HG03354 (cell line): ENCODE measurements around the gene F12.
"Not testable (repeated sequence)": the region's sequence is repeated elsewhere in the genome, so short reads cannot be mapped to it uniquely, and the experiment has no call there.

Experiments used
- ATAC-seq: cut with Tn5 transposase; IDR thresholded peaks from one replicate; pipeline ENCODE4 v1.9.1; 2021; ENCODE audit warnings: mild to moderate bottlenecking; ENCODE audit not compliant: unreplicated experiment, poor library complexity, severe bottlenecking

The F12 gene

DNA sequence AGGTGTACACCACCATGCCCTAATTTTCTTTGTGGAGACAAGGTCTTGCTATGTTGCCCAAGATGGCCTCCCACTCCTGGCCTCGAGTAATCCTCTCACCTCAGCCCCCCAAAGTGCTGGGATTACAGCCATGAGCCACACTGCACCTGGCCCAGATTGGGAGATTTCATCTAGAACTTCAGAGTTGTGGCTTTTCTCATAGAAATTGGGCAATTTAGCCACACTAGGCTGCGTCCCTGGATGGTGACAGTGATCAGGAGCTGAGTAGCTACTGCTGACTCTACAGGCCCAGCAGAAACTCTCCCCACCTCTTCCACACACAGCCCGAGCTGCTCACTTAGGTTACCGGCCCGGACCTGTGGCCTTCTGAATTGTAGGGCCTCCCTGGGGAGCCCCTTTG lies 16.6 kb downstream of the F12 start:
- no peak for ATAC-seq

DNA sequence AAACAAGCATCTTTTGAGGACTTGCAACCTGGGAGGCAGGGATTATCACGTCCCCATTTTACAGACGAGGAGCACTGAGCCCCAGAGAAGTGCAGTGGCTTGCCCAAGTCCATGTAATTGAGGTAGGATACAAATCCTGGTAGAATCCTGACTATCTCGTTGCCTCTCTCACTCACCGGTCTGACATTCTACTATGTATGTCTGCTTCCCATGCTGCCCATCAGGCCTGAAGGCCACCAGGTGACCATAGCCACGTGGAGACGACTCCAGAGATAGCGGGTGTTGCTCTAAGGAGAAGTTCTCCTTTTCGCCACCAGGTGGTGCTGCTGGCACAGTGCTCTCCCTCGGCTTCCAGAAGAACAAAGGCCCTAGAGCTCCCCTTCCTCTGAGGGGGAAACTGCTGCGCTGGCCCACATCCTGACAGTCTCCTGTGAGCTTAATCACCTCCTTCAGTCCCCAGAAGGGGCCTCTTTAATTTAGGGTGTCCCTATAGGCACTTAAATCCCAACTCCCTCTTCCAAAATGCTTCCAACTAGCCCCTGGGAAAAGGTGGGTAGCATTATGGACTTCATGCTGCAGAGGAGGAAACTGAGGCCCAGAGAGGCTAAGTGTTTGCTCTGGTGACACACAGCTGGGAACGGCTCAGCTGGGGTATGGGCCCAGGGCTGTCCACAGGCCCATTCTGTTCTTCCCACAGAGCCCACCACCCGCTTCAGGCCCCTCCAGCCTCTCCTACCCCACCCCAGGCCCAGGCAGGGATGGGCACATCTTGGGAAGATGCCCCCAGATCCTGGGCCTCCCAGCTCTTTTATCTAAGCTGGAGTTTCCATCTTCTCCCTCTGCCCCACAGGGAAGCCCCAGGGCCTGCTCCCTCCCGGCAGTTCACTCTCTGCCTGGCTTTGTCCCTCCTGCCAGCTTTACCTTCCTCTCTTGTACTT lies 18.7 kb downstream of the F12 start:
- peak; percentile 80 for ATAC-seq

DNA sequence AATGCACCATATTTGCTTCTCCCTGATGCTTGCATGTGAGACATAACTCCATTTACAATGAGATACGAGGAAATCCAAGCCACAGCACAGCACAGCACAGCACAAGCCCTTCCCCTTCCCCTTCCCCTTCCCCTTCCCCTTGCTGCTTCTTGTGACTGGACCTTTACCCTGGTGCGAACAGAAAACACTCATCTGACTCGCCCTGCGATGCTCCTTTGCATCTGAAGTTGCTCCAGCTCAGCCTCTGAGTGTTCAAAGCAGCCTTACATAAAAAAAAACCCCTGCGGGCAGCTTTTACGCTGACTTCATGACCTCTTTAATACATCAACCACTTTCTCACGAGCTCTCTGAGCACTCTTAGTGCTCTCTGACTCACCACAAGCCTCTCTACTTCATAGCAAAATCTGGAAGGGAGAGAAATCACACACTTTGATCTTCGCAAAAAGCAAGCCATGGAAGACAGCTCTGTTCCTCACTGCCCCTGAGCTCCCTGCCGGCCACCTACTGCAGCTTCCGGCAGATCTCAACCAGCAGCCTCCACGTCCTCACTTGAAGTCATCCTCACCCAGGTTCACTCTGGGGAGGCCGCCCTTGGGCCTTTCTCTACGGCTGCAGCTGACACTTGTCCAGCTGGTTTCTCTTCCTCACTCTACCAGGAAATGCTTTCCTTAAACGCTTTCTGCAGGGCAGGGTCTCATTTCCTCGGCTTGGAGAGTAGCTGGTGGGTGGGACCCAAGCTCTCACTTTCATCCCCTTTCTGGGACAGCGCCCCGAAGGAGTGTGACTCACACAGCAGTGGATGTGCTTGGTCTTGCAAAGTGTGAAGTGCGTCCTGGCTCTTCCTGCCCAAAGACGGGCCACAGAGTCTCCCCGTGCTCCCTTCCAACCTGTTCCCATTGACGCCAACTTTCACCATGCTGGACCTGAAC lies 19.9 kb downstream of the F12 start:
- ATAC-seq = no peak

DNA sequence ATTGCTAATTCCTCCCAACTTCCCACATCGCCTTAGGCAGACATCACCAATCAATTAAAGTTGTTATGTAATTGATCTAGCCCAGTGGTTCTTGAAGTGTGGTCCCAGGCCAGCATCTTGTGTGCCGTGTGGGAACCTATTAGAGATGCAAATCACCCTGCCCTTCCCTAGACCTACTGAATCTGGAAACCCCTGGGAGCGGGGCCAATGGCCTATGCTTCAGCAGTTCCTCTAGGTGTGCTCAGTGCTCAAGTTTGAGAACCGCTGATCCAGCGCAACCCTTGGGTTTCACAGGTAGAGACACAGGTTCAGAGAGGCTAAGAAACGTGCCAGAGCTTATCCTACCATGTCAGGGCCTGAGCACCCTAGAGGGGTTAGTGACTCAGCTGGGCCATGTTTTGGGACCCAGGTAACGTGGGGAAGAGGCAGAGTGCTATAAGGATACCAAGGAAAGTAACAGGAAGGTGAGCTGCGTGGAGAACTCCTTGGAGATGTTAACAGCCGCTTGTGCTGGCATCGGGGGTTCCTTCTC lies 20.8 kb downstream of the F12 start:
- no peak for ATAC-seq

DNA sequence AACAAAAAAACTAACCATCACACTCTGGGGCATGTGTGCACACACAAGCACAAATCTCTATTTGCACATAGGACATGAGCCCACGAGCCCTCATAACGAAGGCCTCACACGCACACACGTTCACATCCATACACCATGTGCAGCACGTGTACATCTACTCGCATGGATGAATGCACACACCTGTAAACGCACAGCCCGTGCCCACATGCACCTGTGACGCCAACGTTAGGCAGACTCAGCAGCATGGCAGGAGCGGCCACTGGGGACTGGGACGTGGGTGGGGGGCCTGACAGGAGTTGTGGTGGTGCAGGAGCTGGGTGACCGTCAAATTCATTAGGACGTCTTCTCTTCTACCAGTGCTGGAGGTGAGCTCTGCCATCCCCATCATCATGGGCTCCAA lies 22.0 kb downstream of the F12 start:
- ATAC-seq = no peak

DNA sequence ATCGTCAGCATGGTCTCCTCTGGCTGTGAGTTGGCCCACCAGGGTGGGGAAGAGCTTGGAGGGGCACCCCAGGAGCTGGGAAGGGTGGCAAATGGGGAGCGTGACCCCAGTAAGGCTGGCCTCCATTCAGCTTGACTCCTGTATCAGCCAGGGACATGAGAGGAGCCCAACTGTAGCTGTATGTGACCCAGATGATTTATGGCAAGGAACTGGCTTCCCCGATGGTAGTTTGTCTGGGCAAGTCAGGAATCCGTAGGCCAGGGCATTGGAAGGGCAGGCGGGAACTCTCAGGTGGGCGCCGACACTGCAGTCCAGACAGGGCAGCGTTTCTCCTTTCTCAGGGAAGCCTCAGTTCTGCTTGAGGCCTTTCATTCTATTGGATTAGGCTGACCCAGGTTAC lies 22.8 kb downstream of the F12 start:
- no peak for ATAC-seq

DNA sequence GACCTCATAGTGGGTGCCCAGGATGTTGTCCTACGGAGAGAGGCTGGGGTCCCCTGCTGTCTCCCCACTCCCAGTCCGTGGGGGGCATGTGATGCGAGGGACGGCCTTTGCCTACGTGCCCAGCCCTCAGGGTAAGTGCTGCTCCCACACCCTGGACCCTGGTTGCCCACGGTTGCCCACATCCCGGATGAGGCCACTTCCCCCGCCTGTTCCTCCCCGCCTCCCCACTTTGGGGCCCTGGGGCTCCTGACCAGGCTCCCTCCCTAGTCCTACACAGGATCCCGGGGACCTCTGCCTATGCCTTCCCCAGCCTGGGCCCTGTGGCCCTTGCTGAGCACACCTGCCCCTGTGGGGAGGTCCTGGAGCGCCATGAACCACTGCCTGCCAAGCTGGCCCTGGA lies 23.6 kb downstream of the F12 start:
- ATAC-seq = no peak

DNA sequence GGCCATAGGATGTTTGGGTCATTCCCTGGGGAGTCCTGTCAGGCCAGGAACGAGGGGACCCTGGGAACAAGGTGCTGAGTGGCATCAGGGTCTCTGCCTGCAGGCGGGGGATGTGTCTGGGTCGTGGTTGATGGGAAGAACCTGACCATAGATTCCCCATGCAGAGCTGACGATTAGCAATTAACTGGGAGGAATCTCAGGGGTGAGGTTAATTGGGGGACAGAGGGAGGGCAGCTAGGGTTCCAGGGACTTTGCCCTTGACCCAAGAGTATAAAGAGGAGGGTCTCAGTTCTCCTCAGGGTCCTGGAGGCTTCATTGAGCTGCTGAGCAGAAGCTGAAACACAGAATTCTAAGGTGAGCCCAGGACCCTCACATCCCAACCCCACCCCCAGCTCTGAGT lies 25.2 kb downstream of the F12 start, which contains the start of gene SLC34A1:
Gene SLC34A1 (plus strand): TSS at position 301 of the 400 bp plus-strand sequence. CDS start 1,308 bp downstream, outside the sequence.
- no peak for ATAC-seq

DNA sequence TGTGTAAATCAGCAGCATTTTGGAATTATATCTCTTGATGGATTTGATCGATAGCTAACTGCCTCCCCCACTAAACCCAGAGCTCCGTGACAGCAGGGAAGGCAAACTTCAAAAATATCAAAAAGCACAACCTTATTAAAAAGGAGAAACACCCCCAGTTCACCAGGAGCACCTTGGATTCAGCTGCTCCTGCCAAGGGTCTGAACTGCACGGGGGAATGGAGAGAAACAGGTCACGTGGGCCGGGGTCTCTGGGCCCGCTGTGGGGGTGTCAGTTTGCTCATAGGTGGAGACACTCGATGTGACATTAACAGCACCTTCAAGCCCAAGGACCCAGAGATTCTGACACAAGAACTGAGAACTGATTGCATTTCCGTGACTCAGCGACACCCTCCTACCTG lies 26.2 kb downstream of the F12 start:
- no peak for ATAC-seq

DNA sequence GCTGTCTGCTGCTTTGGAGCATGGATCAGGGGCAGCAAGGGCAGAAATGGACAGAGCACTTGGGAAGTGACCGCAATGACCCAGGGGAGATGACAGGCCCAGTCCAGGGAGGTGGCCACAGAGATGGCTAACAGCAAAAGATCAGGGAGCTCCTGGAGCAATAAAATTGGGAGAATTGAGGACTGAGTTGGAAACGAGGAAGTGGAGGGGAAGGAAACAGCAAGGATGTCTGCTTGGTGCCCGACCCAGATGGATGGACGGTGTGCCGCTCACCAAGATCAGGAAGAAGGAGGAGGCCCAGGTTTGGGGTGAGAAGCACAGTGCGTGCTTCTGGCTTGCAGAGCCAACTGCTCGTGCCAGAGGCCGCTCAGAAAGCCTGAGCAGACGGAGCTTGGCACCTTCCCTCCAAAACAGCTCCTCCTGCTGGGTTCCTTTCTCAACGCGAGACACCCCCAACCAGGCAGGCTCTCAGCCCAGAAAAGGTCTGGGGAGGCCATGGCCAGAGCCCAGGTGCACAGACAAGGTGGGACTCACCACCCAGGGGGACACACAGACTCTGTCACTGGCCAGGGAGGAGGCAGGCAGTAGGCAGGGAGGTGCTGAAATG lies 26.8 kb downstream of the F12 start:
- ATAC-seq = no peak

DNA sequence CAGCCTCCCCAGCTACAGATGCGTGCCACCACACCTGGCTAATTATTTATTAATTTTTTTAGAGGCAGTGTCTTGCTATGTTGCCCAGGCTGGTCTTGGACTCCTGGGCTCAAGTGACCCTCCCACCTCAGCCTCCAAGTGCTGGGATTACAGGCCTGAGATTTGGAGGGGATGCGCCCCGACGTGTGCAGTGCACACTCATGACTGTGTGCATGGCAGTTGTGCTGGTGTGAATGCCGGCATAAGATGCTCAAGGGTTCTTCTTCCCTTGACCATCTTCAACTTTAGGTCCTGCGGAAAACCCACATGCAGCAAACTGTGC lies 28.6 kb downstream of the F12 start:
- no peak for ATAC-seq

DNA sequence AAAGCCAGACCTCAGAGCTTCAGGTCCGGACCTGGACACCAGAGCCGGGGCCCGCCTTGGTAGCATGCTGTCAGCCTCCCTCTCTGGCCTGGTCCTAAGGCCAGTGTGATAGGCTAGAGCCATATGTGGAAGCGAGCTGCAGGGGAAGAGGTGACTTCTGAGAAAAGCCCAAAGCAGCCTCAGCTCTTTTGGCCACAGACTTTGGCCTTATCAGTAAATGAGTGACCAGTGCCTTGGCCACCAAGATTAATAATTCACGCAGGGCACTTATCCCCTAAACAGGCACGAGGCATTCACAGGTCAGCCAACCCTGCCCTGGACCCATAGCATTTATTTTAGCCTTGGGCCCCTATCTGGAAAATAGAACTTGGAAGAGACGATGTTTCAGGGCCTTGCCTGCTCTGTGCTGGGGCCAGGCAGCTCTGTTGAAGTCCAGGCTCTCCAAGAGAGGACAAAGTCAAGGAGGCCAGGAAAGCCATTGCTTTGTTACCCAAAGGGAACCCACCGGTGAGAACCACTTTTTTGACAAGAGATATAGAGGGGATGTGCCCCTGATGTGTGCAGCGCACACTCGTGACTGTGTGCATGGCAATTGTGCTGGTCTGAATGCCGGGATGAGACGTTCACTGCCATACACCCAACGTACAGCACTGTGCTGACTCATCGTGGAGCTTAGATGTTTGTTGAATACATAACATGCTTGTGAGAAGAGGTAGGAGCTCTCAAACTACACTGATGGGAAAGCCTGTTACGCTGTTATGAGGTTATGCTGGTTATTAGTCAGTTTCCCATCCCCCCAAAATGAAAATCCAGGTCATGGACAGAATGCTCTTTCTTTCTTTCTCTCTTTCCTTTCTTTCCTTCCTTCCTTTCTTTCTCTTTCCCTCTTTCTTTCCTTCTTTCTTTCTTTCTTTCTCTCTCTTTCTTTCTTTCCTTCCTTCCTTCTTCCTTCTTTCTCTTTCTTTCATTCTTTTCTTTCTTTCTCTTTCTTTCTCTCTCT lies 30.2 kb downstream of the F12 start:
- ATAC-seq = peak; percentile 74

DNA sequence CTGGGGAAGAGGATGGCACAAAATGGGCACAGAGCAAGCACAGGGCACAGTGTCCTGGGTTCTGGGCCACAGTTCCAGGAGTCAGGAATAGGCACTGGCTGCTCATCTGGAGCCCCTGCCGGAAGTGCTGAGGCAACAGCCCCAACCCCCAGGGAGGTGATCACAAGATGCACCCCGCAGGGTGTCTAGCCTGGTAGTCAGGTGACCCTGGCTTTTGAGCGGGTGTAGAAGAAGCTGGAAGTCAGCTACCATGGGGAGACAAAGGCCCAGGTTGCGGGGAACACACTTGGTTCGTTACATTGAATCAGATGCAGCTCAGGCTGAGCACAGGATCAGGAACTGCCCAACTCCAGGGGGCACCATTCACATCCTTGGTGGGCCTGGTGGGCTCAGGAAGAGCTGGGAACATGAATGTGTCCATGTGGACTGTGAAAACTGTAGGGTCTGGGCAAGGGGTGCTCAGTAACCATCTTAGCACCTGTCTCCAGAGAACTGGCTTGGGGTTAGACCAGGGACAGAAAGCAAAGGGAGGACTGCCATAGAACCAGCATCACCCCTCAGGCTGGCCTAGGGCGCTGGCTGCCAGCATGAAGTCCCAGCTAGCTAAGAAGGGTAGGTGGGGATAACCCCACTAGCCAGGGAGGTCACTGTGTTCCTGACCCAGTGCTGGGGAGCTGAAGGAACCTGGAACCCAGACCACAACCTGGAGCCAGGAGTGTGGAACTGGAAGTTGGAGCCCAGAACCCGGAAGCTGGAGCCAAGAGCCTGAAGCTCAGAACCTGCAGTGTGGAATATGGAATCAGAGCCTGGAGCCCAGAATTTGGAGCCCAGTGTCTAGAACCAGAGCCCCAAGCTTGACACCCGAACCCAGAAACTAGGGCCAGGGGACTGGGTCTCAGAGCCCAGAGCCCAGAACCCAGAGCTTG lies 31.2 kb downstream of the F12 start:
- no peak for ATAC-seq

DNA sequence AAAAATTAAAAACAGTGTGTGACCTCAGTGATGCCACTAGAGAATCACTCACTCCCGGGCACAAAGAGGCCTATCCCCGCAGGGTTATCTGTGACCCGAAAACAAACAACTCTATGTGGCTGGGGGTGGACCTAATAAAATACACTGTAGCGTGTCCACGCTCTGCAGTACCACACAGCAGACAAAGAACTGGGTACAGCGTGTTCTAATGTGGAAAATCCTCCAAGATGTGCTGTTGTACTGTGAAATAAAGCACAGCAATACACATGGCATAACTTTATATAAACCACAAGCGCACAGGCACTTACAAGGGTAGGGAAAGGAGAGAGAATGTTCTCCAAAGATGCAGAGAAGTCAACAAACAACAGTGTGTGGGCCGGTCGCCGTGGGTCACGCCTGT lies 33.3 kb downstream of the F12 start:
- ATAC-seq = no peak

DNA sequence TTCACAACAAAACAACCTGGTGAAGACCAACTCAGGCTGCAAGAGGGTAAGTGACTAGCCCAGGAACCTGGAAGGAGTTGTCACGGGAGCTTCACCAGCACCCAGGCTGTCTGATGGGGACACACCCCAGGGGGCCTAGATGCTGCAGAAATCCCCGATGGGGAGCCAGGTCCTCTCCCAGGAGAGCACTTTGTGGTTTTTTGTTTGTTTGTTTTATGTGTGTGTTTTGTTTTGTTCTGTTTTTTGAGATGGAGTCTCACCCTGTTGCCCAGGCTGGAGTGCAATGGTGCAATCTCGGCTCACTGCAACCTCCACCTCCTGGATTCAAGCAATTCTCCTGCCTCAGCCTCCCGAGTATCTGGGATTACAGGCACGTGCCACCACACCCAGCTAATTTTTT lies 33.8 kb downstream of the F12 start:
- not testable (repeated sequence) for ATAC-seq

DNA sequence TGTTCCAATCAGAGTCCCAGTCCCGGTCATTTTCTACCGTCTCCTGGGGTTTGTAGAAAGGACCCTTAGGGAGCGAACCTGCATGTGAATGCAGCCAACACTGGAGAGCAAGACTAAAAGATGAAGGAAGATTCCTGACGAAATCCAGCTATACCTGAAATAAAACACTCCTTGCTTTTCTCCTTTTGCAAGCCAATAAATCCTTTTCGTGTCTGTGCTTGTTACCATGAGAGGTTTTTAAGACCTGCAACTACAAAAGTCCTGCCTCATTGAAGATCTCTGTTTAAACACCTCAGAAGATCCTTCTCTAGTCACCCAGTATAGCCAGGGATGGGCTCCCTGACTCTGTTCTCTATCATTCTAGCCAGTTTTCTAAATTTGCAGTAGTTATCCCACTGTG lies 35.2 kb downstream of the F12 start:
- no peak for ATAC-seq

DNA sequence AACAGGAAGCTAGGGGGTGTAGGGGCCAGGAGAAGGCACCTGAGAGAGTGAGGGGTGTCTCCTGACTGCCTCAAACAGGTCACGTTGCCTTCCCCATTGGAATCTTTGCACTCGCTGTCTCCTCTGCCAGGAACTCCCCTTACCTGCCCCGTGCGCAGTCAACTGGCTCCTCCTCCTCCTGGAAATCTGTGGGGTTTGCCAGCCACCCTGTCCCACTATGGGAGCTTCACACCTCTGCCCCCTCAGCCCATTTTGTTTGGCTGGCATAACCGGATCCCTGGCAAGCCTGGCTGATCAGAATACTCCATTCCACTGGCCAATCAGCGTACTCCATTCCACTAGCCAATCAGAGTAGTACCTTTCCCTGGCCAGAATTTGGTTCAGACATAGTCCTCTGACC lies 35.6 kb downstream of the F12 start:
- no peak for ATAC-seq

DNA sequence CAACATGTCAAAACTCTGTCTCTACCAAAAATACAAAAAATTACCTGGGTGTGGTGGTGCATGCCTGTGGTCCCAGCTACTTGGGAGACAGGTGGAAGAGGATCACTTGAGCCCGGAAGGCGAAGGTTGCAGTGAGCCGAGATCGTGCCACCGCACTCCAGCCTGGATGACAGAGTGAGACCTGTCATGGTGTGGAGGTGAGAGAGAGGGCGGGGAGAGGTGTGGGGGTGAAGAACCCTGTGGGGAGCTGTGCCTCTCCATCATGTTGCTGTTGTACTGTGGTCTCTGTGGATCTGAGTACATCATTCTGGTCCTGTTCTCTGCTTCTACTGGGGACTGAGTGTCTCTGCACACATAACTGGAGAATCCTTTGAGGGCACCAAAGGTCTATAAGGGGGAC lies 36.5 kb downstream of the F12 start:
- no peak for ATAC-seq
